ENCODE results near the gene LGSN. TPM values are rescaled to one million over a fixed set of nuclear protein-coding genes. Genes with fewer than 3 reads are reported as not detected.

The LGSN gene
- total RNA-seq, 2 donors from 2014 or later = 0.11 to 13.2 TPM

GRCh38 chr6:63272397-63272796 lies 47.4 kb downstream of the LGSN start:
- H3K27me3 ChIP-seq = no peaks in the 10 kb centered on the region
- DNase-seq = no peak
- H3K9ac ChIP-seq (ENCODE audit: low read depth in 2 of 2, low read length in 2 of 2) = no peak overlapping the region
- no peaks in the 10 kb centered on the region for H3K36me3 ChIP-seq
- intact Hi-C loops (cut with DNase I) = no loop called here
- H3K9me3 ChIP-seq = no peaks in the 10 kb centered on the region
- H3K4me3 ChIP-seq = no peak overlapping the region
- no peaks in the 10 kb centered on the region for H3K4me1 ChIP-seq
- no peak overlapping the region for H3K27ac ChIP-seq
- TF ChIP-seq, protein P1, sequence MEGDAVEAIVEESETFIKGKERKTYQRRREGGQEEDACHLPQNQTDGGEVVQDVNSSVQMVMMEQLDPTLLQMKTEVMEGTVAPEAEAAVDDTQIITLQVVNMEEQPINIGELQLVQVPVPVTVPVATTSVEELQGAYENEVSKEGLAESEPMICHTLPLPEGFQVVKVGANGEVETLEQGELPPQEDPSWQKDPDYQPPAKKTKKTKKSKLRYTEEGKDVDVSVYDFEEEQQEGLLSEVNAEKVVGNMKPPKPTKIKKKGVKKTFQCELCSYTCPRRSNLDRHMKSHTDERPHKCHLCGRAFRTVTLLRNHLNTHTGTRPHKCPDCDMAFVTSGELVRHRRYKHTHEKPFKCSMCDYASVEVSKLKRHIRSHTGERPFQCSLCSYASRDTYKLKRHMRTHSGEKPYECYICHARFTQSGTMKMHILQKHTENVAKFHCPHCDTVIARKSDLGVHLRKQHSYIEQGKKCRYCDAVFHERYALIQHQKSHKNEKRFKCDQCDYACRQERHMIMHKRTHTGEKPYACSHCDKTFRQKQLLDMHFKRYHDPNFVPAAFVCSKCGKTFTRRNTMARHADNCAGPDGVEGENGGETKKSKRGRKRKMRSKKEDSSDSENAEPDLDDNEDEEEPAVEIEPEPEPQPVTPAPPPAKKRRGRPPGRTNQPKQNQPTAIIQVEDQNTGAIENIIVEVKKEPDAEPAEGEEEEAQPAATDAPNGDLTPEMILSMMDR (IDR thresholded peaks at IDR 0.05) = peak; percentile 27

- H3K27me3 ChIP-seq = no peaks in the 10 kb centered on the region
- H3K9me3 ChIP-seq = no peaks in the 10 kb centered on the region
- no peak overlapping the region for H3K27ac ChIP-seq
- TF ChIP-seq, protein P1 (IDR thresholded peaks at IDR 0.05) = no peak
- no peak overlapping the region for H3K9ac ChIP-seq (ENCODE audit: low read depth in 2 of 2, low read length in 2 of 2)
- intact Hi-C loops (cut with DNase I) = loop anchor here (10.0 kb wide), 1 partner anchor 205 kb away; no protein-coding TSS in a partner anchor
- no peak for DNase-seq
- no peaks in the 10 kb centered on the region for H3K4me1 ChIP-seq
- no peaks in the 10 kb centered on the region for H3K36me3 ChIP-seq
- no peak overlapping the region for H3K4me3 ChIP-seq
These were observed 50.3 kb downstream of the LGSN start for GRCh38 chr6:63269470-63269869.

GRCh38 chr6:63268574-63268973 lies 51.2 kb downstream of the LGSN start:
- intact Hi-C loops (cut with DNase I) = loop anchor here (10.0 kb wide), 1 partner anchor 204 kb away; no protein-coding TSS in a partner anchor
- Histone ChIP-seq H3K9ac (ENCODE audit: low read depth in 2 of 2, low read length in 2 of 2) (no peak overlapping the region), H3K36me3 (no peaks in the 10 kb centered on the region), H3K27me3 (no peaks in the 10 kb centered on the region), H3K9me3 (no peaks in the 10 kb centered on the region), H3K27ac (no peak overlapping the region), H3K4me3 (no peak overlapping the region), H3K4me1 (no peaks in the 10 kb centered on the region)
- DNase-seq = no peak
- TF ChIP-seq, protein P1 (IDR thresholded peaks at IDR 0.05) = no peak

GRCh38 chr6:63267828-63268227 lies 52.0 kb downstream of the LGSN start:
- TF ChIP-seq, protein P1 (IDR thresholded peaks at IDR 0.05) = no peak
- Histone ChIP-seq H3K36me3 (no peaks in the 10 kb centered on the region), H3K9me3 (no peaks in the 10 kb centered on the region), H3K27me3 (no peaks in the 10 kb centered on the region), H3K4me1 (no peaks in the 10 kb centered on the region), H3K9ac (ENCODE audit: low read depth in 2 of 2, low read length in 2 of 2) (no peak overlapping the region), H3K27ac (no peak overlapping the region), H3K4me3 (no peak overlapping the region)
- intact Hi-C loops (cut with DNase I) = loop anchor here (10.0 kb wide), 1 partner anchor 203 kb away; no protein-coding TSS in a partner anchor
- DNase-seq = no peak

GRCh38 chr6:63267046-63267445 lies 52.7 kb downstream of the LGSN start:
- no peak overlapping the region for H3K4me3 ChIP-seq
- DNase-seq = no peak
- H3K9ac ChIP-seq (ENCODE audit: low read depth in 2 of 2, low read length in 2 of 2) = no peak overlapping the region
- no peaks in the 10 kb centered on the region for H3K4me1 ChIP-seq
- TF ChIP-seq, protein P1 (IDR thresholded peaks at IDR 0.05) = no peak
- H3K9me3 ChIP-seq = no peaks in the 10 kb centered on the region
- H3K27ac ChIP-seq = no peak overlapping the region
- no peaks in the 10 kb centered on the region for H3K36me3 ChIP-seq
- intact Hi-C loops (cut with DNase I) = loop anchor here (10.0 kb wide), 1 partner anchor 202 kb away; no protein-coding TSS in a partner anchor
- no peaks in the 10 kb centered on the region for H3K27me3 ChIP-seq
